Right atrium auricular region (tissue), 2 donors: ENCODE measurements around the gene CD63. TPM values are rescaled to one million over a fixed set of nuclear protein-coding genes. Genes with fewer than 3 reads are reported as not detected.
A peak's percentile ranks its signal among the peaks of the same experiment; 100 is the strongest.

Experiments
- DNase-seq: peaks from one replicate; pipeline ENCODE4 v3.0.0-alpha.2; 2019; ENCODE audit warnings: low spot score
- H3K27ac ChIP-seq, 2 donors: fragments of 200-600 bp; sonication (generic); 1 replicate in 1 of 2; 2 replicates in 1 of 2; pipeline ENCODE4 v1.5.1; 2016 to 2019
- H3K27me3 ChIP-seq, 2 donors: fragments of 200-600 bp; sonication (generic); one replicate each; pipeline versions ENCODE4 v1.5.1 to v1.6.0; 2017 to 2019
- H3K36me3 ChIP-seq: fragments of 200-600 bp; sonication (generic); one replicate; pipeline ENCODE4 v1.5.1; 2016
- H3K4me1 ChIP-seq, 2 donors: fragments of 200-600 bp; sonication (generic); one replicate each; pipeline versions ENCODE4 v1.5.1 to v1.6.0; 2017 to 2019
- H3K4me3 ChIP-seq, 2 donors: fragments of 200-600 bp; sonication (generic); 1 replicate in 1 of 2; 2 replicates in 1 of 2; pipeline ENCODE4 v1.5.1; 2017 to 2019; ENCODE audit warnings: mild to moderate bottlenecking in 1 of 2, moderate library complexity in 1 of 2
- H3K9me3 ChIP-seq, 2 donors: fragments of 200-600 bp; sonication (generic); one replicate each; pipeline ENCODE4 v1.5.1; 2019
- total RNA-seq, 2 donors: library from RNA; depleted of rRNA; stranded (reverse); fragments of >200 nt; gene quantifications; one replicate each; pipeline ENCODE4 v1.1.0, GENCODE V29; 2016
- TF ChIP-seq, protein P1 (sequence below), 2 donors: fragments of 200-600 bp; sonication (generic); IDR thresholded peaks; one replicate each; pipeline ENCODE4 v1.5.1; 2019; ENCODE audit warnings: antibody characterized with exemption in 2 of 2

CD63 gene
- total RNA-seq, 2 donors from 2014 or later: 1,041 to 1,122 TPM

DNA sequence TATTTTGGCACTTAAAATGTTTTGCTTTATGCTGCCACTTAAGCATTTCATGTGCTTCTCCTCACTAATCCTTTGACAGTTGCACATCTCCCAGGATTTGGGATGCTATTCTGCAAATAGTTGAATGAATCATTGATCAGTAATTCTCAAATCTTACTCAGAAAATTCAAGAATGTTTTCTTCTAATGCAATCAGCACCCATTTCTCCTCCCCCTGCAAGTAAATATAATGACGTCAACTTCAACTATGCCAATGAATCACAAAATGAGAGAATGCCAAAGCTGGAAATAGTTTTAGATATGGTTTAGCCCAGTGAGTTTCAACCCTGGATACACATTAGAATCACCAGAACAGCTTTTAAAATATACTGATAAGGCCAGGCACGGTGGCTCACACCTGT, 15.1 kb downstream of the CD63 start:
- TF ChIP-seq, protein P1, sequence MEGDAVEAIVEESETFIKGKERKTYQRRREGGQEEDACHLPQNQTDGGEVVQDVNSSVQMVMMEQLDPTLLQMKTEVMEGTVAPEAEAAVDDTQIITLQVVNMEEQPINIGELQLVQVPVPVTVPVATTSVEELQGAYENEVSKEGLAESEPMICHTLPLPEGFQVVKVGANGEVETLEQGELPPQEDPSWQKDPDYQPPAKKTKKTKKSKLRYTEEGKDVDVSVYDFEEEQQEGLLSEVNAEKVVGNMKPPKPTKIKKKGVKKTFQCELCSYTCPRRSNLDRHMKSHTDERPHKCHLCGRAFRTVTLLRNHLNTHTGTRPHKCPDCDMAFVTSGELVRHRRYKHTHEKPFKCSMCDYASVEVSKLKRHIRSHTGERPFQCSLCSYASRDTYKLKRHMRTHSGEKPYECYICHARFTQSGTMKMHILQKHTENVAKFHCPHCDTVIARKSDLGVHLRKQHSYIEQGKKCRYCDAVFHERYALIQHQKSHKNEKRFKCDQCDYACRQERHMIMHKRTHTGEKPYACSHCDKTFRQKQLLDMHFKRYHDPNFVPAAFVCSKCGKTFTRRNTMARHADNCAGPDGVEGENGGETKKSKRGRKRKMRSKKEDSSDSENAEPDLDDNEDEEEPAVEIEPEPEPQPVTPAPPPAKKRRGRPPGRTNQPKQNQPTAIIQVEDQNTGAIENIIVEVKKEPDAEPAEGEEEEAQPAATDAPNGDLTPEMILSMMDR (IDR thresholded peaks at IDR 0.05): no peak
- peaks cover 0 to 66% of the 10 kb centered on the region in 2 donors for H3K4me1 ChIP-seq
- DNase-seq: no peak
- H3K4me3 ChIP-seq: peak overlapping the region; percentile 56 to 75
- peak overlapping the region; percentile 86 to 91 for H3K27ac ChIP-seq
- no peaks in the 10 kb centered on the region for H3K27me3 ChIP-seq
- no peaks in the 10 kb centered on the region for H3K36me3 ChIP-seq
- H3K9me3 ChIP-seq: no peaks in the 10 kb centered on the region

DNA sequence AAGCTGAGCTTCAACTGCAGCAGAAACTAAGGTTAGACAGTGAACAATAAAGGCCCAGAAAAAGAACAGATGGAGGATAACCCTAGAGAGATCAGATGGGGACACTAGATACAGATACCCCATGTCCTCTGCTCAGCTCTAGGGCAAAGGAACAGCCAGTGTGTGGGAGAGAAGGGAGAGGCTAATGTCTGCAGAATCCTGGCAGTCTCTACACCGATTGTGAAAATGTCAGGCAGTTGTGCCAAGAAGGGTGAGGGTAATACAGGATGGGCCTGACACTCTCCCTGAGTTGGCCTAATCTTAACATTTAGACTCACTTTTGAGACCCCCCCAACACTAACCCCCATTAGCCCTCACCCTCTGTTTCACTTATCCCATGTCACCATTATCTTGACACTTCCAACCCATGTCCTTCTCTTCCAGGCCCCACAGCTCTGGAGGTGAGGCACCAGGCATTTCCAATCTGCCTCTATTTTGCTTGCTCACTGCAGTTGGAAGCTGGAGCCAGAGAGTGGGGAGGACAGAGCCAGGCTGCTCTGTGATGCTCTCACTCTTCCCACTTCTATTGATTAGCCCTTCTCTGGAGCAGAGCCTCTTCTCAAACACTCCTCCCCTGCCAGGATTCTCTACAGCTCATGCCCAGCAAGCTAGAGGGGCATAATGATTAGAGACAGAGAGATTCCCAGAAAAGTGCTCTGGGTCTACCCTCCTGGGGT, 16.0 kb downstream of the CD63 start:
- no peak for DNase-seq
- peaks cover 0 to 66% of the 10 kb centered on the region in 2 donors for H3K4me1 ChIP-seq
- no peaks in the 10 kb centered on the region for H3K9me3 ChIP-seq
- peak overlapping the region; percentile 86 to 91 for H3K27ac ChIP-seq
- H3K27me3 ChIP-seq: no peaks in the 10 kb centered on the region
- no peaks in the 10 kb centered on the region for H3K36me3 ChIP-seq
- TF ChIP-seq, protein P1 (IDR thresholded peaks at IDR 0.05): no peak
- H3K4me3 ChIP-seq: peak overlapping the region; percentile 56 to 75

DNA sequence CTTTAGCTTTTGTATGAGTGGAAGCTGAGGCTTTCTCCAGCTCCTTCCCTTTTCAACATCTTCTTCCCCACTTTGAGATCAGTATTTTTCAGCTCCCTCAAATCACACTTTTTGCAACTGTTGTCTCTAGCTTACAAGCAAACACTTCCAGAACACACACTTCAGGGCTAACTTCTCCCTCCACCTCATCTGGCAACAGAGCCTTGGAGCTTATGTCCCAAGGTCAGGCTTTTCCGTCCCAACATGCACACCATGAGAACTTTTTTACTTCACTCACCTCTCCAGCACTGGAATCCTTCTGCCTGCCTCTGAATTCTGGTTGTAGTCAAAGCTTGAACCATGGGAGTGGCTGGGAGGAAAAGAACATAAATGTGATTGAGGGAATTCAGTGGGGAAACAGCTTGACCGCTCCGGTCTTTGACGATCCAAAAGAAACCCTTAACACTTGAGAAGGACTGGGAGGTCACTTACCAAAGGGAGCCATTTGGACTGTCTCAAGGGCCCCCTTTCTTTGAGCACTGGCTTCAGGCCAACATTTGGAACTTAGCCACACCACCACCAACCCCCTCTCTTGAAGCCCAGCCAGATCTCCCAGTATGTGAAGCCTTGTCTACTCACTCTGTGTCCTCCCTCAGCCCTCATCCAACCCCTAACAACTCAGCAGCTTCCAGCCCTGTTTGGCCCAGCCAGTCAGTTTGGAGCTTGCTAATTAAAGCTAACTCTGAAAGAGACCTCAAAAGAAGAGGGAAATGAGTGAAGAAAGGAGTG, 16.8 kb downstream of the CD63 start:
- TF ChIP-seq, protein P1 (IDR thresholded peaks at IDR 0.05): no peak
- Histone ChIP-seq H3K36me3 (no peaks in the 10 kb centered on the region), H3K4me1 (peaks cover 0 to 64% of the 10 kb centered on the region in 2 donors), H3K9me3 (no peaks in the 10 kb centered on the region), H3K27ac (peak overlapping the region; percentile 86 to 91), H3K4me3 (peak overlapping the region; percentile 56 to 75), H3K27me3 (no peaks in the 10 kb centered on the region)
- DNase-seq: no peak

DNA sequence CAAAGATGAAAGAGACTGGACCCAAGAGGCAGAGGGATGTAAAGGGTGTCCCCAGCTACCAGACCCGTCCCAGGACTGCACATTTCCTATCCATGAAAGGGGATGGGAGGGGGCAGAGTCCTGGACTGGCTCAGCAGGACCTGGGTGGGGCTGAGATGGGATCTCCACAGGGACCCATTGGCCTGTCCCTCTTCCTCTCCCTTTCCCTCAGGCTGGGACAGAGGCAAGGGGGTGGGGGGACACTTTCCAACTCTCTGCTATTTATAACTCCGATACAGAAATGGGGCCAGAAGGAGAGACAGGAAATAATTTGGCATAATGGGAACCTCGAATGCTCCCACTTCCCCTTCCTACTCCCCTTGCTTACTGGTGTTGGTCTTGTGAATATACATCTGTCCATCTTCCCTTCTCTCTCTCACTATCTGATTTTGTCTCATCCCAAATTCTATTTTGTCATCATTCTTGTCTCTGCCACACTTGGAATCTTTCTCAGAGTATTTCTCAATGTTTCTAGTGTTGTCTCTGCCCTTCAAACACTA, 20.0 kb downstream of the CD63 start:
- TF ChIP-seq, protein P1 (IDR thresholded peaks at IDR 0.05): no peak
- Histone ChIP-seq H3K27me3 (no peaks in the 10 kb centered on the region), H3K4me3 (peak overlapping the region; percentile 27 to 75), H3K36me3 (no peaks in the 10 kb centered on the region), H3K27ac (peak overlapping the region; percentile 86 to 91), H3K4me1 (peaks cover 0 to 54% of the 10 kb centered on the region in 2 donors), H3K9me3 (no peaks in the 10 kb centered on the region)
- peak; percentile 74 for DNase-seq

DNA sequence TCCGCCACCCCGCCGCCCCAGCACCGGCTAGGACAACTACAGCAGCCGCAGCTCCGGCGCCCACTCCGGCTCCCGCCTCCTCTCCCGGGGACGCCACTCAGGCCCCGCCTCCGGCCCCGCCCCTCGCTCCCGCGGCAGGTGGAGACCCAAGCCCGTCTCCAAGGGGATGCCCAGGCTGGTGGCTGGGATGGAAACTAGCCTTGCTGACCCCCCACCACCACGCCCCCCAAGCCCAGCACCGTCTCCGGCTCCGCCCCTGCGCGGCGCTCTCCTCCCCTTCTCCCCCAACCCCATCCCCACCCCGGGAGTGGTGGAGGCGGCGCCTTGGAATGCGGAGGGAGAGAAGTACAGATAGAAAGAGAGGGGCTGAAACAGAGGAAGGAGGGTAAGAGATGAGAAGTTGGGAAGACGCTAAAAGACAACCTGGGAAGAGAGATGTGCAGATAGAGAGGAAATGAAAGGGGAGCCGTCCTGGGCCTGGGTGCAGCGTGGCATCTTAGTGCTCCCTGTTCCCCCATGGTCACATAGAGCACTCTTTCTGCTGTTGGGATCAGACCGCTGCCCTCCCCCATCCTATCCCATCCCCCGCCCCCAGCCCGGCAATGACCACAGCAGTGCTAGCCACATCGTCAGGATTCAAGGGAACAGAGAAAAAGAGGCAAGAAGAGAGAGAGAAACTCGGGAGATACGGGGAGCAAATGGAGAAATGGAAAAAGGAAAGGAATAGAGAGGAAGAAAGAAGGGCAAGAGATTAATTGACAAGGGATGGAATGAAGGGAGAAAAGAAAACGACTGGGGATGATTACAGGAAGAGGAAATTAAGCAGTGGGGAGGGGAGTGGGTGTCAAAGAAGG, 20.7 kb downstream of the CD63 start, which contains the start of gene ITGA7:
TSS of gene ITGA7 (minus strand) at position 64 of the 854 bp plus-strand sequence. CDS start 222 bp downstream, outside the sequence.
- Histone ChIP-seq H3K36me3 (no peaks in the 10 kb centered on the region), H3K9me3 (no peaks in the 10 kb centered on the region), H3K27ac (peak within 1 kb of the TSS; percentile 86 to 91), H3K4me1 (peaks cover 0 to 54% of the 10 kb centered on the region in 2 donors), H3K4me3 (peak within 1 kb of the TSS; percentile 75 to 81), H3K27me3 (no peaks in the 10 kb centered on the region)
- TF ChIP-seq, protein P1 (IDR thresholded peaks at IDR 0.05): peak in 1 of 2 donors; percentile 13
- no peak for DNase-seq
